Activated T-cell treated with anti-CD3 and anti-CD28 coated beads, Interleukin-2, amount 50 U/mL, for 72 hours (primary cell): ENCODE data around the gene KMT2E. TPM values are rescaled to one million over a fixed set of nuclear protein-coding genes. Genes with fewer than 3 reads are reported as not detected.

Experiments used
- ATAC-seq, 2 donors: fragments of 150-1000 bp; cut with Tn5 transposase; replicated peaks in 1 of 2; 2 replicates each; pipeline ENCODE4 v1.10.0; 2021; ENCODE audit warnings: moderate library complexity in 2 of 2, mild to moderate bottlenecking in 1 of 2
- DNase-seq, 2 donors: peaks; one replicate each; pipeline ENCODE4 v3.0.0; 2021 to 2022; ENCODE audit warnings: mixed read lengths in 1 of 2
- H3K27ac Mint-ChIP-seq: one replicate; pipeline ENCODE4 v1.8.0; 2022; ENCODE audit warnings: mild to moderate bottlenecking, moderate library complexity, mixed read lengths
- H3K27me3 Mint-ChIP-seq: one replicate; pipeline ENCODE4 v1.8.0; 2022; ENCODE audit warnings: low read depth, mixed read lengths
- H3K36me3 Mint-ChIP-seq, 2 donors: one replicate each; pipeline ENCODE4 v1.8.0; 2022; ENCODE audit warnings: mixed read lengths in 2 of 2, mild to moderate bottlenecking in 1 of 2; ENCODE audit not compliant: insufficient read depth in 2 of 2
- H3K4me1 Mint-ChIP-seq: one replicate; pipeline ENCODE4 v1.8.0; 2022; ENCODE audit warnings: low read depth, mixed read lengths
- H3K4me3 Mint-ChIP-seq, 2 donors: one replicate each; pipeline ENCODE4 v1.8.0; 2022; ENCODE audit warnings: mild to moderate bottlenecking in 2 of 2, mixed read lengths in 2 of 2, moderate library complexity in 2 of 2
- H3K9me3 Mint-ChIP-seq, 2 donors: one replicate each; pipeline ENCODE4 v1.8.0; 2022; ENCODE audit warnings: mixed read lengths in 2 of 2
- total RNA-seq, 2 donors: library from RNA; stranded (reverse); gene quantifications; one replicate each; pipeline ENCODE4 v1.2.3, GENCODE V29; 2022

Gene KMT2E
- total RNA-seq, 2 donors from 2014 or later = 96.4 to 112 TPM

GRCh38 chr7:105057472-105057871 lies 43.5 kb downstream of the KMT2E start:
- H3K4me3 Mint-ChIP-seq = no peak overlapping the region
- peaks cover 42% of the 10 kb centered on the region for H3K4me1 Mint-ChIP-seq
- no peaks in the 10 kb centered on the region for H3K9me3 Mint-ChIP-seq
- peak overlapping the region; percentile 96 for H3K27ac Mint-ChIP-seq
- no peaks in the 10 kb centered on the region for H3K27me3 Mint-ChIP-seq
- DNase-seq (no peak), ATAC-seq (no peak)
- peaks cover 4 to 19% of the 10 kb centered on the region in 2 donors for H3K36me3 Mint-ChIP-seq

GRCh38 chr7:105060437-105060836 lies 46.4 kb downstream of the KMT2E start:
- H3K36me3 Mint-ChIP-seq = peaks cover 6 to 22% of the 10 kb centered on the region in 2 donors
- no peak overlapping the region for H3K4me3 Mint-ChIP-seq
- H3K4me1 Mint-ChIP-seq = peaks cover 37% of the 10 kb centered on the region
- H3K27me3 Mint-ChIP-seq = no peaks in the 10 kb centered on the region
- ATAC-seq (no peak), DNase-seq (no peak)
- H3K9me3 Mint-ChIP-seq = no peaks in the 10 kb centered on the region
- peak overlapping the region; percentile 62 for H3K27ac Mint-ChIP-seq

GRCh38 chr7:105060923-105061322 lies 46.9 kb downstream of the KMT2E start:
- H3K4me3 Mint-ChIP-seq = no peak overlapping the region
- peaks cover 32% of the 10 kb centered on the region for H3K4me1 Mint-ChIP-seq
- no peaks in the 10 kb centered on the region for H3K27me3 Mint-ChIP-seq
- DNase-seq = no peak
- peak overlapping the region; percentile 62 for H3K27ac Mint-ChIP-seq
- peaks cover 6 to 23% of the 10 kb centered on the region in 2 donors for H3K36me3 Mint-ChIP-seq
- no peak for ATAC-seq
- H3K9me3 Mint-ChIP-seq = no peaks in the 10 kb centered on the region

- Mint-ChIP-seq H3K27ac (peak overlapping the region; percentile 84), H3K9me3 (no peaks in the 10 kb centered on the region), H3K27me3 (no peaks in the 10 kb centered on the region), H3K36me3 (peaks cover 5 to 45% of the 10 kb centered on the region in 2 donors), H3K4me3 (no peak overlapping the region), H3K4me1 (peaks cover 18% of the 10 kb centered on the region)
- ATAC-seq (no peak), DNase-seq (no peak)
Measured at GRCh38 chr7:105065104-105065503, 51.1 kb downstream of the KMT2E start.

GRCh38 chr7:105067691-105068090 lies 53.7 kb downstream of the KMT2E start:
- H3K36me3 Mint-ChIP-seq = peaks cover 7 to 51% of the 10 kb centered on the region in 2 donors
- peaks cover 7% of the 10 kb centered on the region for H3K4me1 Mint-ChIP-seq
- no peaks in the 10 kb centered on the region for H3K9me3 Mint-ChIP-seq
- no peak for ATAC-seq
- no peaks in the 10 kb centered on the region for H3K27me3 Mint-ChIP-seq
- no peak overlapping the region for H3K27ac Mint-ChIP-seq
- DNase-seq = no peak
- H3K4me3 Mint-ChIP-seq = no peak overlapping the region

GRCh38 chr7:105068886-105069285 lies 54.9 kb downstream of the KMT2E start:
- Mint-ChIP-seq H3K27me3 (no peaks in the 10 kb centered on the region), H3K27ac (peak overlapping the region; percentile 54), H3K4me3 (no peak overlapping the region), H3K36me3 (peaks cover 7 to 48% of the 10 kb centered on the region in 2 donors), H3K9me3 (no peaks in the 10 kb centered on the region), H3K4me1 (no peaks in the 10 kb centered on the region)
- DNase-seq = no peak
- no peak for ATAC-seq

GRCh38 chr7:105073143-105073542 lies 59.1 kb downstream of the KMT2E start:
- Mint-ChIP-seq H3K4me1 (no peaks in the 10 kb centered on the region), H3K27ac (peak overlapping the region; percentile 57), H3K36me3 (peaks cover 7 to 48% of the 10 kb centered on the region in 2 donors), H3K9me3 (no peaks in the 10 kb centered on the region), H3K27me3 (no peaks in the 10 kb centered on the region), H3K4me3 (no peak overlapping the region)
- DNase-seq = no peak
- no peak for ATAC-seq

- H3K36me3 Mint-ChIP-seq = peaks cover 15 to 47% of the 10 kb centered on the region in 2 donors
- DNase-seq (no peak), ATAC-seq (no peak)
- no peaks in the 10 kb centered on the region for H3K9me3 Mint-ChIP-seq
- peaks cover 3% of the 10 kb centered on the region for H3K4me1 Mint-ChIP-seq
- H3K27me3 Mint-ChIP-seq = no peaks in the 10 kb centered on the region
- H3K4me3 Mint-ChIP-seq = no peak overlapping the region
- H3K27ac Mint-ChIP-seq = no peak overlapping the region
Measured at GRCh38 chr7:105079348-105079747, 65.3 kb downstream of the KMT2E start.

- peaks cover 11 to 56% of the 10 kb centered on the region in 2 donors for H3K36me3 Mint-ChIP-seq
- H3K4me1 Mint-ChIP-seq = peaks cover 8% of the 10 kb centered on the region
- no peaks in the 10 kb centered on the region for H3K9me3 Mint-ChIP-seq
- no peak overlapping the region for H3K27ac Mint-ChIP-seq
- DNase-seq = no peak
- no peak for ATAC-seq
- H3K4me3 Mint-ChIP-seq = no peak overlapping the region
- no peaks in the 10 kb centered on the region for H3K27me3 Mint-ChIP-seq
Measured at GRCh38 chr7:105084581-105084980, 70.6 kb downstream of the KMT2E start.

- no peak overlapping the region for H3K4me3 Mint-ChIP-seq
- H3K36me3 Mint-ChIP-seq = peaks cover 12 to 60% of the 10 kb centered on the region in 2 donors
- H3K4me1 Mint-ChIP-seq = peaks cover 8% of the 10 kb centered on the region
- no peaks in the 10 kb centered on the region for H3K27me3 Mint-ChIP-seq
- no peak for ATAC-seq
- H3K9me3 Mint-ChIP-seq = no peaks in the 10 kb centered on the region
- H3K27ac Mint-ChIP-seq = no peak overlapping the region
- DNase-seq = no peak
Measured at GRCh38 chr7:105086850-105087249, 72.8 kb downstream of the KMT2E start.

GRCh38 chr7:105087981-105088380 lies 74.0 kb downstream of the KMT2E start:
- DNase-seq (no peak), ATAC-seq (no peak)
- peaks cover 10 to 58% of the 10 kb centered on the region in 2 donors for H3K36me3 Mint-ChIP-seq
- H3K27ac Mint-ChIP-seq = peak overlapping the region; percentile 91
- no peak overlapping the region for H3K4me3 Mint-ChIP-seq
- H3K9me3 Mint-ChIP-seq = no peaks in the 10 kb centered on the region
- peaks cover 8% of the 10 kb centered on the region for H3K4me1 Mint-ChIP-seq
- H3K27me3 Mint-ChIP-seq = no peaks in the 10 kb centered on the region

- H3K4me3 Mint-ChIP-seq = no peak overlapping the region
- peaks cover 8% of the 10 kb centered on the region for H3K4me1 Mint-ChIP-seq
- peaks cover 8 to 55% of the 10 kb centered on the region in 2 donors for H3K36me3 Mint-ChIP-seq
- DNase-seq = no peak
- H3K9me3 Mint-ChIP-seq = no peaks in the 10 kb centered on the region
- ATAC-seq = peak in 1 of 2 donors; percentile 23
- H3K27me3 Mint-ChIP-seq = no peaks in the 10 kb centered on the region
- H3K27ac Mint-ChIP-seq = peak overlapping the region; percentile 91
Measured at GRCh38 chr7:105088456-105088855, 74.5 kb downstream of the KMT2E start.

- peaks cover 25% of the 10 kb centered on the region for H3K4me1 Mint-ChIP-seq
- no peaks in the 10 kb centered on the region for H3K9me3 Mint-ChIP-seq
- no peak for DNase-seq
- no peaks in the 10 kb centered on the region for H3K27me3 Mint-ChIP-seq
- no peak overlapping the region for H3K4me3 Mint-ChIP-seq
- no peak for ATAC-seq
- H3K36me3 Mint-ChIP-seq = peaks cover 3 to 39% of the 10 kb centered on the region in 2 donors
- H3K27ac Mint-ChIP-seq = peak overlapping the region; percentile 85
Measured at GRCh38 chr7:105094966-105095365, 81.0 kb downstream of the KMT2E start.

- Mint-ChIP-seq H3K4me1 (peaks cover 39% of the 10 kb centered on the region), H3K36me3 (peaks cover 3 to 39% of the 10 kb centered on the region in 2 donors), H3K27ac (peak overlapping the region; percentile 10), H3K9me3 (no peaks in the 10 kb centered on the region), H3K4me3 (no peak overlapping the region), H3K27me3 (no peaks in the 10 kb centered on the region)
- DNase-seq = no peak
- no peak for ATAC-seq
Measured at GRCh38 chr7:105096306-105096705, 82.3 kb downstream of the KMT2E start.
